GM21515 (cell line): ENCODE measurements around the gene TOP3B.
"Not testable (repeated sequence)": the region's sequence is repeated elsewhere in the genome, so short reads cannot be mapped to it uniquely, and the experiment has no call there.

Experiments
- ATAC-seq: cut with Tn5 transposase; IDR thresholded peaks from one replicate; pipeline ENCODE4 v1.9.1; 2021; ENCODE audit not compliant: unreplicated experiment

TOP3B gene

DNA sequence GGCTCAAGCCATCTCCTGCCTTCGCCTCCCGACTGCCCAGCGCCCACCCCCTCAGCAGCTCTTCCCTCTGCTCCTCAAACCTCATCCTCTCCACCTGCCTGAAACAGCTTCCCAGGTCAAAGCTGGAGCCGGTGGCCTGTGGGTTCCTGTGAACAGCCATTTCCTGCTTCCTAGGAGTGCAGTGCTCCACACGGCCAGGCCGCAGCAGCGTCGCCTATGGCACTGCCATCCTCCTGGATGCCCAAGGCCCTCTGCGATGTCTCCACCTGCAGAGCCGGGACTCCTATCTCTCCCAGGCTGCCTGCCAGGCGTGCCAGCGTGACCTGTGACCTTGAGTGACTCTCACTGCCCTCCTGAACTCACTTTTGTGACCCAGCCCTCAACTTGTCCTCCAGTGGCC lies 54.5 kb downstream of the TOP3B start:
- ATAC-seq = no peak

GRCh38 chr22:21927174-21927823 lies 55.3 kb downstream of the TOP3B start:
- ATAC-seq = no peak

- no peak for ATAC-seq
These were observed 55.9 kb downstream of the TOP3B start for GRCh38 chr22:21926728-21927127.

DNA sequence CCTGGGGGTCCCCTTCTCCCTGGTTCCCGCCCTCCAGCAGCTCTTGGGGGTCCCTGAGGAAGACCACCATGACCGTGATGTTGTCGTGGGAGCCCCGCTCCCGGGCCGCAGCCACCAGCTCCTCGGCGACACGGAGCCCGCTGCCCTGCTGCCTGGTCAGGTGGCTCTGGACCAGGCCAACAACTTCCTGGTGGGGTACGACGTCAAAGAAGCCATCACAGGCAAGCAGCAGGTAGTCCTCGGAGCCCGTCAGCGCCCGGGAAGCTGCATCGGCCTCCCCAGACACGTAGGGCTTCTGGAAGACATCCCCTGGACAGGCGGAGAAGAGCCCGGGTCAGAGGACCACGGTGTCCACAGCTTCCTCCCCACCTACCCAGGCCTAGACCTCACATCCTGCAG lies 59.4 kb downstream of the TOP3B start:
- ATAC-seq = no peak

DNA sequence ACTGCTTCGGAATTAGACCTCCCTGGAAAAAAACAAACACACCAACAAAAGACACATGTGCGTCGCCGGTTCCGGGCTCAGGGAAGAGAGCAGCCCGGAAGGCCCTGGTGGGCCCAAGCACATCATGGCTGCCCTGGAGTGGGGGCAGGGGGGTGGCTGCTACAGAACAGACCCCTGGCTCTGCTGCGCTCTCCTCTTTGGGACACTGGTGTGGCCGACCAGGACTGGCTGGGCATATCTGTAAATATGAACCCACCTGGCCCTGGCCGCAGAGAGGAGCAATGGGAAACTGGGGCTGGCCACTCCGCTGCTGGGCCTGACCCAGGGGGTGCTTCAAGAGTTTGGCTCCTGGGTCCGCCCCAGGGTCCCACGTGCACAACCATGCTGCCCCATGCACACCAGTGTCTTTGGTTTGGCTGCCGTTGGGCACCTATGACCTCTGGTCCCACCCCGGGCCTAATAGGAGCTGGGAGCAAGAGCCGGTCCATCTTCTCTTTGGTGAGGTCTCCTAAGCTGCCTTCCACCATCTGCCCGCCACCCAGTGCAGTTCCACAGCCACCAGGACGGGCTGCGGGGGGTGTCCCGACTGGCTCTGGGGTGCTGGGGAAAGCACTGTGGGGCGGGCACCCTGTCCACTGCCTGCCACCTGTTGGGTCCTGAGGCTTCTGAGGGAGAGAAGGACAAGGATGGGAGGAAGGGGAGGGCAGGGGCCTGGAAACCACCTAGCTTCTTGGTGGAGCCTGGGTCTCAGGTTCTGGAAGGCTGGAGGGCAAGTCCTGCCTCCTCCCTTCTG lies 60.0 kb downstream of the TOP3B start:
- no peak for ATAC-seq

DNA sequence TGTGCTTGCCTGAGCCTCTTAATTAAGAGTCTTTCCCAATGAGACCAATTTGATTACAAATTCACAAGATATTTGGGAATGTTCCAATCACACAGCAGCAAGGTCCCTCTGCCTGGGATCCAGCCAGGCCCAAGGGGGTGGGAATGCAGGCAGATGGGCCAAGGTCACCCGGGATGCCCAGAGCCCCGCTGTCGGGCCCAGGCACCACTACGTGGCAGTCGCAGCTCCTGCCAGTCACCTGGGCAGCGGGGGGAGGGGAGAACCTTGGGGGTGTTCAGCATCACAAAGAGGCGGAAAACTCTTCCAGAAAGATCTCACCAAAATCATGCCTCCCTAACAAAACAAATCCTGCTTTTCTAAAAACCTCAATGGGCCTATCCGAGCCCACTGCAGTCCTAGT lies 60.9 kb downstream of the TOP3B start:
- ATAC-seq = no peak

GRCh38 chr22:21921184-21921721 lies 61.3 kb downstream of the TOP3B start:
- ATAC-seq = no peak

DNA sequence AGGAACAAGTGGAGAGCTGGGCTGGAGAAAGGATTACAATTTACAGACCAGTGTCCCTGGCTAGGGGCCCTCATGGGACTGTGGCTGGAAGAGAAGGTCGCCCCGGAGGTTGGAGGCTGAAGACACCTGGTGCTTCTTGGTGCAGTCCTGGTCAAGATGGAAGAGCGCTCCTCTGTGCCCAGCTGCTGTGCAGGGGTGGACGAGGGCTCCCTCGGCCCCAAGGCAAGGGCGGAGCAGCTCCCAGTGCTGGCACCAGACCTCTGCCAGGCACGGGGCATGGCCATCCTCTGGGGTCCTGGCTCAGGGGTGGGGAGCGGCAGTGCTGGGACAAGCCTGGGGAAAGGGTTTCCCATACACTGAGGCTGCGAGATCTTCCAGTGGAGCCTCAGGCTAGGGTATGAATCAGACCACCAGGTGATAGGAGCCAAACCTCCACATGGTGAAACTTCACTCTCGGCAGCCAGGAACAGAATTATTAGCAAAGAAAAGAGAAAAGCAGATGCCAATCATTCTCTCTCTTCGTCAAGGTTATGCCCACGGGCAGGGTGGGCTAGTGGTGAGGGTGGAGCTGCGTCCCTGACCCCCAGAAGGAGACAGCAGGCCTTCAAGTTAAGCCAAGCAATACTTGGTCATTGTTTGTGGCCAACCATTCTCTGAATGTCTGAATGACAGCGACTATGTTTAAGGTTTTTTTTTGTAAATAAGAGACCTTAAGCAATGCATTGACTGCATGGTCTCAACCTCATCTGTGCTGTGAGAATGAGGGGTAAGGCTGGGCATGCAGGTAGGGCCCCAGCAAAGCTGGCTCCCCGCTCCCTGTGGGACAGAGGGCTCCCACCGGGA lies 62.0 kb downstream of the TOP3B start:
- no peak for ATAC-seq

GRCh38 chr22:21919526-21920307 lies 62.9 kb downstream of the TOP3B start:
- ATAC-seq = no peak

- no peak for ATAC-seq
These were observed 64.0 kb downstream of the TOP3B start for GRCh38 chr22:21918466-21919185.

GRCh38 chr22:21917959-21918261 lies 64.7 kb downstream of the TOP3B start:
- ATAC-seq = no peak

- no peak for ATAC-seq
These were observed 65.2 kb downstream of the TOP3B start for GRCh38 chr22:21917181-21917958.

DNA sequence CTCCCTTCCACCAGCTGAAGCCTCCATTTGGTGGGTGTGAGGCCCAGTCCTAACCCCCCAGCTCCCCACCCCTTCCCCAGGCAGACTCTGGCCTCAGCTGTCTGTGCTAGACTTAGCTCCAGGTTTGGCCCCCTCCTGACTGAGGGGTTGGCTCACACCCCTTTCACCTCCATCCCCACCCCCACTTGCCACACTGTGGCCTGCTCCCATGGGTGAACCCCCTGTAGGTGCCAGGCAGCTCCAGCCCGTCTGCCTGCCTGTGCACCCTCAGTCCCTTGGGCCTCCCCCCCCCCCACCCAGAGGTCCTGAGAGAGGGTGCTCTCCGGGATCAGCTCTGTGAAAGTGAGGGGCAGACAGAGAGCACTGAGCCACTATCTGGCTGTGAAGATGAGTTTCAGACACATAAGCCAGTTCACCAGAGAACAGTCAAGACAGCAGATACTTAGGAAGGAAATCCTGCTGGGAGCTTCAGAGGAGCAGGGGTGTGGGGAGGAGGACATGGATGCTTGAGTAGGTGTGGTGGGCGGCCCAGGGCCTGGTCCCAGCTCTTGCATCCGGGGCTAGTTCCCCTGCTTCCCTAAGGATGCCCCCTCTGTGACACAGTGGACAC lies 66.2 kb downstream of the TOP3B start:
- ATAC-seq = no peak

DNA sequence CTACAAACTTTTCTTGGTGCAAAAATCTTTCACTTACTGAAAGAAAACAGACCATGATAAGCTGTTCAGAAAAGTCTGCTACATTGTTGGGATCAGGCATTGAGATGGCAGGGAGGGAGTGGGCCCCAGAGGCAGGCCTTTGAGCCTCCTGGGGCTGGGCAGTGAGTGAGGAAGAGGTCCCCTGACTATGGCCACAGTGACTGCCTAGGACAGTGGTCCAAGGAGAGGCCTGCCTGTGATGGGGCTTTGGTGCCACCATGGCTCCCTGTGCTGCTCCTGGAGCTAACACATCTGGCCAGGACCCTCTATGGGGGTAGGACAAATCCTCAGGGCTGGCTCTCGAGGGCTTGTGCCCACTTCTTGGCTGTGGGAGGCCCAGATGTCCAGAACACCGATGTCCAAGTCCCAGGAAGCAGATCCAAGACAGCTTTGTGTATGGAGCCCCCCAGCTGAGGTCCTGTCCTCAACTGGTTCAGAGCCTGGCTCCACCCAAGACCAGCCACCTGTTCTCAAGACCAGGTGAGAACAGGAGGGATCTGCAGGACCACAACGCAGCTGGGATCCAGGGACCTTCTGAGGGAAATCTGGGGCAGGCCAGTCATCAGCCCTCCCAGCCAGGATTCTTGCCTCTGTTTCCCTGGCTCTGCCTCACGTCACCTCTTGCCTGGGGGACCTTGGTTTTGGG lies 66.8 kb downstream of the TOP3B start:
- ATAC-seq = no peak

GRCh38 chr22:21914033-21914642 lies 68.4 kb downstream of the TOP3B start:
- ATAC-seq = not testable (repeated sequence)

DNA sequence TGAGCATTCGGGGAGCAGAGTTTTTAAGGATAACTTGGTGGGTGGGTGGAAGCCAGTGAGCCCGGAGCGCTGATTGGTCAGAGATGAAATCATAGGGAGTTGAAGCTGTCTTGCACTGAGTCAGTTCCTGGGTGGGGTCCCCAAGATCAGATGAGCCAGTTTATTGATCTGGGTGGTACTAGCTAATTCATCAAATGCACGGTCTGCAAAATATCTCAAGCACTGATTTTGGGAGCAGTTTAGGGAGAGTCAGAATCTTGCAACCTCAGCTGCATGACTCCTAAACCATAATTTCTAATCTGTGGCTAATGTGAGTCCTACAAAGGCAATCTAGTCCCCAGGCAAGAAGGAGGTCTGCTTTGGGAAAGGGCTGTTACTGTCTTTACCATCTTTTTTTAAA lies 72.2 kb downstream of the TOP3B start:
- ATAC-seq = not testable (repeated sequence)

GRCh38 chr22:21909871-21910270 lies 72.7 kb downstream of the TOP3B start:
- no peak for ATAC-seq
